GM06990 (cell line): ENCODE data around the gene AATF.

Experiments
- DNase-seq: peaks from one replicate; pipeline ENCODE4 v3.0.0-alpha.2; 2011; ENCODE audit not compliant: insufficient read length; ENCODE audit errors: extremely low read depth
- H3K27me3 ChIP-seq: replicated peaks from 2 replicates; pipeline ENCODE4 v1.6.0; 2011; ENCODE audit warnings: low read length; ENCODE audit not compliant: control insufficient read depth, insufficient read depth
- H3K36me3 ChIP-seq: 2 replicates; pipeline ENCODE4 v1.5.1; 2011; ENCODE audit warnings: low read length; ENCODE audit not compliant: control insufficient read depth, insufficient read depth
- H3K4me3 ChIP-seq: replicated peaks from 2 replicates; pipeline ENCODE4 v1.5.1; 2011; ENCODE audit warnings: low read depth, mild to moderate bottlenecking, control low read depth, low read length
- TF ChIP-seq, protein P1 (sequence below): IDR thresholded peaks from 2 replicates; pipeline ENCODE4 v1.5.1; 2011; ENCODE audit warnings: low read length, control low read depth, mild to moderate bottlenecking, inconsistent platforms; ENCODE audit not compliant: insufficient read depth, poor library complexity, severe bottlenecking

Gene AATF

GRCh38 chr17:36934692-36935630 lies 13.8 kb upstream of the AATF start:
- Histone ChIP-seq H3K4me3 (no peak overlapping the region), H3K36me3 (no peaks in the 10 kb centered on the region), H3K27me3 (peaks cover 17% of the 10 kb centered on the region)
- DNase-seq: no peak
- TF ChIP-seq, protein P1, sequence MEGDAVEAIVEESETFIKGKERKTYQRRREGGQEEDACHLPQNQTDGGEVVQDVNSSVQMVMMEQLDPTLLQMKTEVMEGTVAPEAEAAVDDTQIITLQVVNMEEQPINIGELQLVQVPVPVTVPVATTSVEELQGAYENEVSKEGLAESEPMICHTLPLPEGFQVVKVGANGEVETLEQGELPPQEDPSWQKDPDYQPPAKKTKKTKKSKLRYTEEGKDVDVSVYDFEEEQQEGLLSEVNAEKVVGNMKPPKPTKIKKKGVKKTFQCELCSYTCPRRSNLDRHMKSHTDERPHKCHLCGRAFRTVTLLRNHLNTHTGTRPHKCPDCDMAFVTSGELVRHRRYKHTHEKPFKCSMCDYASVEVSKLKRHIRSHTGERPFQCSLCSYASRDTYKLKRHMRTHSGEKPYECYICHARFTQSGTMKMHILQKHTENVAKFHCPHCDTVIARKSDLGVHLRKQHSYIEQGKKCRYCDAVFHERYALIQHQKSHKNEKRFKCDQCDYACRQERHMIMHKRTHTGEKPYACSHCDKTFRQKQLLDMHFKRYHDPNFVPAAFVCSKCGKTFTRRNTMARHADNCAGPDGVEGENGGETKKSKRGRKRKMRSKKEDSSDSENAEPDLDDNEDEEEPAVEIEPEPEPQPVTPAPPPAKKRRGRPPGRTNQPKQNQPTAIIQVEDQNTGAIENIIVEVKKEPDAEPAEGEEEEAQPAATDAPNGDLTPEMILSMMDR: no peak

DNA sequence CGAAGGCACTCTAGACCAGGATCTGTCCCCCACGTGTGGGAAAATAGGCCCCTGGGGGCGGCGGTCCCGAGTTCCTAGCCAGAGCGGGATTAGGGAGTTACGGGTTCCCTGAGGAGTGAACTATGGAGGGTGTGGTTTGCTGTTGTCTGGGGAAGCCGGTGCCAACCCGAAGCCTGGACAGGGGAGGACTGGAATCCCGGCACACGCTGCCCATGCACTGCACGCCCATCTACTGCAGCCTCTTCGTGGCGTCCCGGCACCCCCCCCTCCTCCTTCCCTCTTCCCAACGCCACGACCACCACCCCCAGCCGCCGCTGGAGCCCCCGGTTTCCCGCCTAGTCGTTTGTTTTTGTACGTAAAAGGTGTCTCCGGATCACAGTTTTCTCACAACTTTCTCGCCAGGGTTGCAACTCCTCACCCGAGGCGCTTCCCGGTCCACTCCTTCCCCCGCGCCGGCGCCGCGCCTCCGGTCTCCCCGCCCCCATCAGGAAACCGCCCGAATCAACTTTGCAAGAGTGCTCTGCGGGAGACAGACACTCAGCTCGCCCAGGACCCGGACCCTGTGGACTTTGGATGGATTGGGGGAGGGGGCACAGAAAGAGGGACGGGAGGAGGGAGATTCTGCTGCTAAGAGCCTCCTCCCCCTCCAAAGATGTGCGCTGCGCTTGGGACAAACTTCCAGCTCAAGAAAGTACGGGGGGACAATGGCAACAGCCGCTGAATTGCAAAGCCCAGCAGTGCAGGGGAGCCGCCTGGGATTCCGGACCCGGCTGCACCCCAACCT lies 12.9 kb upstream of the AATF start:
- H3K36me3 ChIP-seq: no peaks in the 10 kb centered on the region
- TF ChIP-seq, protein P1: no peak
- H3K4me3 ChIP-seq: no peak overlapping the region
- no peak for DNase-seq
- peaks cover 17% of the 10 kb centered on the region for H3K27me3 ChIP-seq

GRCh38 chr17:36936455-36937000 lies 12.2 kb upstream of the AATF start:
- TF ChIP-seq, protein P1: no peak
- Histone ChIP-seq H3K27me3 (peaks cover 16% of the 10 kb centered on the region), H3K4me3 (no peak overlapping the region), H3K36me3 (no peaks in the 10 kb centered on the region)
- DNase-seq: no peak

DNA sequence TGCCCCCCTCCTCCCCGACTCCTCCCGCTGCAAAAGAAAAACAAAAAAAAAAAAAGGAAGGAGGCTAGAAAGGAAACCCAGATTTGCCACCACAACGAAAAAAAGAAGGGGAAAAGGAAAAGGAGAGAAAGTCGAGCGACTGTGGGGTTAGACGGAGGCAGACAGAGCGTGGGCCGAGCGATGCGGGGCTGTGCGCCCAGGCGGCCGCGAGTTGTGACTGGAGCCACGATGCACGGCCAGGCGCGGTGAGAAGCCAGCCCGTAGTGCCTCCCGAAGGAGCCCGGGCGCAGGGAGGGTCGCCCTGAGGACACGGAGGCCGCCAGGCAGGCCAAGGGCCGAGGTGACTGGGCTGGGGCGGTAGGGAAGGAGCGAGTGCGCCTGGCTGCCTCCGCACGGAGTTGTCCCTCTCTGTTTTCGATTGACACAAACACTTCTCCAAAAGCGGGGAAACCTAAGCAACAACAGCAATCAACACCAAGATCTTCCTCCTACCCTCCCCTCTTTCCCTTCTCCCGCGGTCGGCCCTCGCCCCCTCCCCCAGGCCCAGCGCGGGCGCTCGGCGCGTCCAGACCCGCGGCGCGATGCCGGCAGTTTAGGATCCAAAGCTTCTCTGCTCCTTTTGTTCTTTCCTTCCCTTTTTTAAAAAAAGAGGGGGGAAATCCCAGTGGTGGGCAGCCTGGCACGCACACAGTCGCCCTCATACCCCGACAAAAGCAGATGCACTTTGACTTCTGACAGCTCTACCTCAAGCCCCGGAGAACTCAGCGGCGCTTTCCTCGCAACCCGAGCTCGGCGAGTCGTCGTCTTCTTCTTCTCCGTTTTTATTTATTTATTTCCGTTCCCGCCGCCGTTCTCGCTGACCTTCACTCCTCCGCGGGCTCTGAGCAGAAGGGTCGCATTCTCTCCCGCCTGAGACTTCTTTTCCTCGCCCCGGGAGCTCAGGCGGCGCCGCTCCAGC lies 11.5 kb upstream of the AATF start, which contains the start of gene LHX1:
Gene LHX1, plus strand, starts transcription at position 475 of the 958 bp plus-strand sequence. CDS start 723 bp downstream, outside the sequence.
- peak within 1 kb of the TSS; percentile 42 for H3K4me3 ChIP-seq
- H3K27me3 ChIP-seq: peaks cover 14% of the 10 kb centered on the region
- no peak for DNase-seq
- no peaks in the 10 kb centered on the region for H3K36me3 ChIP-seq
- TF ChIP-seq, protein P1: no peak
